ENCODE measurements around the gene METTL9.

The METTL9 gene

GRCh38 chr16:21644674-21645073, 45.3 kb downstream of the METTL9 start:
- Histone ChIP-seq H3K27me3 (ENCODE audit: low read depth, low read length) (no peaks in the 10 kb centered on the region), H3K36me3 (replicated peaks; ENCODE audit: low read depth, low read length) (no peaks in the 10 kb centered on the region), H3K9me3 (ENCODE audit: insufficient read depth, low read length) (no peaks in the 10 kb centered on the region), H3K27ac (ENCODE audit: low read length) (peak overlapping the region; percentile 95), H3K4me3 (ENCODE audit: low read length) (peak overlapping the region; percentile 61), H4K20me1 (ENCODE audit: insufficient read depth, low read length) (no peaks in the 10 kb centered on the region), H3K4me1 (ENCODE audit: low read length) (peaks cover 61% of the 10 kb centered on the region), H2AFZ (ENCODE audit: low read depth, low read length) (no peak overlapping the region), H3K79me2 (ENCODE audit: low read length) (peaks cover 27% of the 10 kb centered on the region), H3K4me2 (ENCODE audit: low read length) (peak overlapping the region; percentile 82), H3K9ac (ENCODE audit: low read length) (peak overlapping the region; percentile 79)
- TF ChIP-seq CTCF (IDR thresholded peaks at IDR 0.05; ENCODE audit: low read depth, low read length) (no peak), EZH2phosphoT487 (IDR thresholded peaks at IDR 0.05; ENCODE audit: low read depth) (no peak)

GRCh38 chr16:21645261-21645721, 45.9 kb downstream of the METTL9 start:
- H3K4me1 ChIP-seq (ENCODE audit: low read length), result peaks cover 65% of the 10 kb centered on the region
- no peaks in the 10 kb centered on the region for H3K9me3 ChIP-seq (ENCODE audit: insufficient read depth, low read length)
- peak overlapping the region; percentile 95 for H3K27ac ChIP-seq (ENCODE audit: low read length)
- no peak overlapping the region for H2AFZ ChIP-seq (ENCODE audit: low read depth, low read length)
- H3K9ac ChIP-seq (ENCODE audit: low read length), result peak overlapping the region; percentile 79
- no peak for TF ChIP-seq EZH2phosphoT487 (IDR thresholded peaks at IDR 0.05; ENCODE audit: low read depth)
- no peak for TF ChIP-seq CTCF (IDR thresholded peaks at IDR 0.05; ENCODE audit: low read depth, low read length)
- H3K4me2 ChIP-seq (ENCODE audit: low read length), result peak overlapping the region; percentile 82
- H3K36me3 ChIP-seq (replicated peaks; ENCODE audit: low read depth, low read length), result no peaks in the 10 kb centered on the region
- H3K4me3 ChIP-seq (ENCODE audit: low read length), result peak overlapping the region; percentile 61
- H3K27me3 ChIP-seq (ENCODE audit: low read depth, low read length), result no peaks in the 10 kb centered on the region
- H4K20me1 ChIP-seq (ENCODE audit: insufficient read depth, low read length), result no peaks in the 10 kb centered on the region
- H3K79me2 ChIP-seq (ENCODE audit: low read length), result peaks cover 27% of the 10 kb centered on the region

GRCh38 chr16:21646091-21646490, 46.7 kb downstream of the METTL9 start:
- H3K27ac ChIP-seq (ENCODE audit: low read length), result peak overlapping the region; percentile 95

More at GRCh38 chr16:21646091-21646490, 46.7 kb downstream of the METTL9 start:
- Histone ChIP-seq H3K4me2 (ENCODE audit: low read length) (peak overlapping the region; percentile 82), H3K4me1 (ENCODE audit: low read length) (peaks cover 69% of the 10 kb centered on the region), H2AFZ (ENCODE audit: low read depth, low read length) (no peak overlapping the region), H3K36me3 (replicated peaks; ENCODE audit: low read depth, low read length) (no peaks in the 10 kb centered on the region), H3K9me3 (ENCODE audit: insufficient read depth, low read length) (no peaks in the 10 kb centered on the region), H3K4me3 (ENCODE audit: low read length) (peak overlapping the region; percentile 61), H3K27me3 (ENCODE audit: low read depth, low read length) (no peaks in the 10 kb centered on the region), H3K9ac (ENCODE audit: low read length) (peak overlapping the region; percentile 74), H3K79me2 (ENCODE audit: low read length) (peaks cover 27% of the 10 kb centered on the region), H4K20me1 (ENCODE audit: insufficient read depth, low read length) (no peaks in the 10 kb centered on the region)
- TF ChIP-seq CTCF (IDR thresholded peaks at IDR 0.05; ENCODE audit: low read depth, low read length), result no peak
- no peak for TF ChIP-seq EZH2phosphoT487 (IDR thresholded peaks at IDR 0.05; ENCODE audit: low read depth)
